ENCODE measurements around the gene TMEM38A. TPM values are rescaled to one million over a fixed set of nuclear protein-coding genes. Genes with fewer than 3 reads are reported as not detected.

TMEM38A gene
- total and polyA plus RNA-seq, 9 of the 15 experiments (the other 6 are each of a cell fraction or from before 2014, with no cell fraction given), result 0.35 to 2.1 (median 1.2) TPM

GRCh38 chr19:16625163-16625958 is 35.6 kb upstream of the TMEM38A start (continued):
- no peak for TF ChIP-seq CHD7 (IDR thresholded peaks at IDR 0.05; ENCODE audit: low read depth, low read length)
- TF ChIP-seq ELF4 (CRISPR knock-in tag; IDR thresholded peaks at IDR 0.05), result no peak
- TF ChIP-seq ZNF282 (CRISPR knock-in tag; IDR thresholded peaks at IDR 0.05), result no peak
- TF ChIP-seq RAD51 (IDR thresholded peaks at IDR 0.05; ENCODE audit: borderline replicate concordance, low read depth), result no peak
- TF ChIP-seq CREM (IDR thresholded peaks at IDR 0.05; ENCODE audit: low read depth), result no peak
- TF ChIP-seq JUNB (CRISPR knock-in tag; conservative IDR thresholded peaks at IDR 0.05), result no peak
- TF ChIP-seq RBFOX2 (IDR thresholded peaks at IDR 0.05; ENCODE audit: low read depth, low read length), result 0 out of 2 replicates have a peak, but pooled peaks have one; percentile 28
